ENCODE results near the gene PTBP3.

Gene PTBP3

GRCh38 chr9:112174965-112175795 is 158.2 kb downstream of the PTBP3 start, which contains the start of gene SUSD1:
SUSD1 (minus strand) TSS chr9:112175297; CDS start chr9:112175235, 62 bp downstream.
- peak within 1 kb of the TSS; percentile 70 to 72 for H3K4me3 ChIP-seq (ENCODE audit: low read depth in 1 of 2, low read length in 2 of 2)
- peak within 1 kb of the TSS; percentile 85 for H3K27ac ChIP-seq (ENCODE audit: low read length)
- no peaks in the 10 kb centered on the region for H3K27me3 ChIP-seq (ENCODE audit: low read depth, low read length)

GRCh38 chr9:112174222-112174964 is 159.0 kb downstream of the PTBP3 start:
- H3K4me3 ChIP-seq (ENCODE audit: low read depth in 1 of 2, low read length in 2 of 2): peak overlapping the region; percentile 70 to 72
- H3K9me3 ChIP-seq (ENCODE audit: control insufficient read depth in 1 of 2, low read length in 2 of 2): no peaks in the 10 kb centered on the region
- peak overlapping the region; percentile 85 for H3K27ac ChIP-seq (ENCODE audit: low read length)
- H3K4me1 ChIP-seq (ENCODE audit: control insufficient read depth in 1 of 2, insufficient read depth in 2 of 2, low read length in 2 of 2): peaks cover 0 to 6% of the 10 kb centered on the region in 2 donors
- H3K27me3 ChIP-seq (ENCODE audit: low read depth, low read length): no peaks in the 10 kb centered on the region
- H3K36me3 ChIP-seq (ENCODE audit: control insufficient read depth in 1 of 2, insufficient read depth in 2 of 2, low read length in 2 of 2): no peaks in the 10 kb centered on the region

More at GRCh38 chr9:112174965-112175795, 158.2 kb downstream of the PTBP3 start, which contains the start of gene SUSD1:
- Histone ChIP-seq H3K36me3 (ENCODE audit: control insufficient read depth in 1 of 2, insufficient read depth in 2 of 2, low read length in 2 of 2) (no peaks in the 10 kb centered on the region), H3K4me1 (ENCODE audit: control insufficient read depth in 1 of 2, insufficient read depth in 2 of 2, low read length in 2 of 2) (peaks cover 0 to 6% of the 10 kb centered on the region in 2 donors), H3K9me3 (ENCODE audit: control insufficient read depth in 1 of 2, low read length in 2 of 2) (no peaks in the 10 kb centered on the region)

DNA sequence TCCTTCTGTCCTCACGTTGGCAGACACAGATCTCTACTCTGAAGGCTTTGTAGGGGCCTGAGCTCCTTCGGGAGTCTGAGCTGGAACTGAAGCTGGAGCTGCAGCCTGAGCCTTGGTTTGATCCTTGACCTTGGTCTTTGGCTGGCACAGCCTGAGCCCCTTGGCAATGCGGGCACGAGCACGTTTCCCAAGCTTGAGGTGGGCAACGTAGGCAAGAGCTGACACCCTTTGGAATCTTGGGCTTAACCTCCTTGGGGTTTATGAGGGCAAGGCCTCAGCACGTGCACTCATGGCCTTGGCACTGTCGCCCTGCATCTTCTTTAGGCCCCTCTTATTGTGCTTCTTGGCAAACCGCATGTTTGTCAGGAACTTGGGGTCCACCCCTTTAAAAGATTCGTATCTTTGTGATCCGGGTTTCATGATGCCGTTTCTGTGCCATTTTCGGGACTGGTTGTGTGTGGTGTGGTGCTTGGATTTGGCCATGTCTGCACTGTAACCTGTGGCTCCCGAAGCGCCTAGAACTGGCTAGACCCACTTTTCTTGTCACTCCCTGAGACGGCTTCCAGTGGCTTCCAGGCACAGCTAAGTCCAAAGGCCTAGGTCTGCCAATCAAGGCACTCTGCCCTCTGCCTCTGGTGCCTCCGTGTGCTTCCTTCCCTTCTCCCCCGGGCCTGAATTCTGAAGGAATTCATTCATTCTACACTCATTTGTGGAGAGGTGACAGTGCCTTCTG is 159.8 kb downstream of the PTBP3 start:
- H3K27ac ChIP-seq (ENCODE audit: low read length): peak overlapping the region; percentile 85
- peaks cover 0 to 6% of the 10 kb centered on the region in 2 donors for H3K4me1 ChIP-seq (ENCODE audit: control insufficient read depth in 1 of 2, insufficient read depth in 2 of 2, low read length in 2 of 2)

GRCh38 chr9:112170968-112171367 is 162.5 kb downstream of the PTBP3 start:
- Histone ChIP-seq H3K27ac (ENCODE audit: low read length) (peak overlapping the region; percentile 36), H3K4me3 (ENCODE audit: low read depth in 1 of 2, low read length in 2 of 2) (no peak overlapping the region), H3K36me3 (ENCODE audit: control insufficient read depth in 1 of 2, insufficient read depth in 2 of 2, low read length in 2 of 2) (no peaks in the 10 kb centered on the region), H3K27me3 (ENCODE audit: low read depth, low read length) (no peaks in the 10 kb centered on the region), H3K4me1 (ENCODE audit: control insufficient read depth in 1 of 2, insufficient read depth in 2 of 2, low read length in 2 of 2) (peaks cover 0 to 11% of the 10 kb centered on the region in 2 donors), H3K9me3 (ENCODE audit: control insufficient read depth in 1 of 2, low read length in 2 of 2) (no peaks in the 10 kb centered on the region)

More for the DNA sequence above, 159.8 kb downstream of the PTBP3 start:
- no peaks in the 10 kb centered on the region for H3K36me3 ChIP-seq (ENCODE audit: control insufficient read depth in 1 of 2, insufficient read depth in 2 of 2, low read length in 2 of 2)
- no peaks in the 10 kb centered on the region for H3K9me3 ChIP-seq (ENCODE audit: control insufficient read depth in 1 of 2, low read length in 2 of 2)
- peak overlapping the region in 1 of 2 donors; percentile 70 for H3K4me3 ChIP-seq (ENCODE audit: low read depth in 1 of 2, low read length in 2 of 2)
- no peaks in the 10 kb centered on the region for H3K27me3 ChIP-seq (ENCODE audit: low read depth, low read length)

- Histone ChIP-seq H3K4me3 (ENCODE audit: low read depth in 1 of 2, low read length in 2 of 2) (no peak overlapping the region), H3K27me3 (ENCODE audit: low read depth, low read length) (no peaks in the 10 kb centered on the region), H3K4me1 (ENCODE audit: control insufficient read depth in 1 of 2, insufficient read depth in 2 of 2, low read length in 2 of 2) (peaks cover 0 to 11% of the 10 kb centered on the region in 2 donors), H3K36me3 (ENCODE audit: control insufficient read depth in 1 of 2, insufficient read depth in 2 of 2, low read length in 2 of 2) (no peaks in the 10 kb centered on the region), H3K27ac (ENCODE audit: low read length) (peak overlapping the region; percentile 10), H3K9me3 (ENCODE audit: control insufficient read depth in 1 of 2, low read length in 2 of 2) (no peaks in the 10 kb centered on the region)
These were observed 163.2 kb downstream of the PTBP3 start for GRCh38 chr9:112170235-112170634.

- H3K36me3 ChIP-seq (ENCODE audit: control insufficient read depth in 1 of 2, insufficient read depth in 2 of 2, low read length in 2 of 2): no peaks in the 10 kb centered on the region
- peaks cover 0 to 11% of the 10 kb centered on the region in 2 donors for H3K4me1 ChIP-seq (ENCODE audit: control insufficient read depth in 1 of 2, insufficient read depth in 2 of 2, low read length in 2 of 2)
- no peaks in the 10 kb centered on the region for H3K27me3 ChIP-seq (ENCODE audit: low read depth, low read length)
These were observed 164.1 kb downstream of the PTBP3 start for GRCh38 chr9:112169368-112169767.

GRCh38 chr9:112168197-112168596 is 165.2 kb downstream of the PTBP3 start:
- Histone ChIP-seq H3K9me3 (ENCODE audit: control insufficient read depth in 1 of 2, low read length in 2 of 2) (no peaks in the 10 kb centered on the region), H3K27me3 (ENCODE audit: low read depth, low read length) (no peaks in the 10 kb centered on the region), H3K4me3 (ENCODE audit: low read depth in 1 of 2, low read length in 2 of 2) (no peak overlapping the region), H3K27ac (ENCODE audit: low read length) (peak overlapping the region; percentile 25), H3K36me3 (ENCODE audit: control insufficient read depth in 1 of 2, insufficient read depth in 2 of 2, low read length in 2 of 2) (no peaks in the 10 kb centered on the region), H3K4me1 (ENCODE audit: control insufficient read depth in 1 of 2, insufficient read depth in 2 of 2, low read length in 2 of 2) (peaks cover 0 to 11% of the 10 kb centered on the region in 2 donors)

More at GRCh38 chr9:112169368-112169767, 164.1 kb downstream of the PTBP3 start:
- Histone ChIP-seq H3K9me3 (ENCODE audit: control insufficient read depth in 1 of 2, low read length in 2 of 2) (no peaks in the 10 kb centered on the region), H3K4me3 (ENCODE audit: low read depth in 1 of 2, low read length in 2 of 2) (no peak overlapping the region), H3K27ac (ENCODE audit: low read length) (peak overlapping the region; percentile 25)

Data from muscle layer of duodenum (tissue), 2 donors.